Breast epithelium (tissue), 3 donors: ENCODE results near the gene KLHL18.

ENCODE experiments used
- CTCF ChIP-seq, 3 donors: fragments of 450-650 bp; IDR thresholded peaks; one replicate each; pipeline ENCODE4 v1.5.1; 2016 to 2017; ENCODE audit warnings: antibody characterized with exemption in 3 of 3, mild to moderate bottlenecking in 3 of 3, moderate library complexity in 3 of 3
- POLR2A ChIP-seq: fragments of 450-650 bp; IDR thresholded peaks from one replicate; pipeline ENCODE4 v1.6.1; 2016; ENCODE audit warnings: antibody characterized with exemption, mild to moderate bottlenecking, moderate library complexity
- POLR2AphosphoS5 ChIP-seq, 3 donors: sonication (generic); formaldehyde crosslinking; IDR thresholded peaks; one replicate each; pipeline ENCODE4 v1.6.1; 2017; ENCODE audit warnings: antibody characterized with exemption in 3 of 3

DNA sequence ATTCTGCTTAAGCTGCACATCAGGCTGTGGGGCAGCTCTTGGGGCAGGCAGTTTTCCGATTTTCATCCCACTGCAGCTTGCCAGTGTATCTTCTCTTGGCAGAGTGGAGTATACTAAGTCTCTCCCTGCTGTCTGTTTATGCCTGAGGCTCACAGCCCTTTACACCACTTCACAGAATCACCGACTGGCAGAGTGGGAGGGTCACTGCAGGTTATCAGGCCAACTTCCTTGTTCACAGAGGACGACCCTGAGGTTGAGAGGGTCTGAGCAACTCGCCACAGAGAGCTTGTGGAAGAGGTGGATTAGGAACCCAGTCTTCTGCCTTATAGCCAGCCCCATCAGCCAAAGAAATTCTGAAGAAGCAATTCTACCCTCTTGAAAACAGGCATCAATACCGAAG is 31.1 kb upstream of the KLHL18 start:
- TF ChIP-seq POLR2AphosphoS5 (IDR thresholded peaks at IDR 0.05) (no peak), CTCF (IDR thresholded peaks at IDR 0.05) (no peak), POLR2A (no peak)
